H1 (cell line): ENCODE results near the gene FOXM1. TPM values are rescaled to one million over a fixed set of nuclear protein-coding genes. Genes with fewer than 3 reads are reported as not detected.

ENCODE experiments used
- CTCF ChIA-PET: fragments of 300-600 bp; sonication (Branson Sonifier 250); formaldehyde crosslinking; loops from one replicate; lab custom pipeline; 2021; ENCODE audit not compliant: partially characterized antibody; lab: Charles Lee
- POLR2A ChIA-PET: fragments of 300-600 bp; sonication (Branson Sonifier 250); formaldehyde crosslinking; loops from one replicate; lab custom pipeline; 2021; ENCODE audit warnings: inconsistent platforms; ENCODE audit not compliant: partially characterized antibody; lab: Charles Lee
- DNase-seq, 2 experiments: peaks; one replicate each; pipeline versions ENCODE4 v3.0.0 to v3.0.0-alpha.2; 2010 to 2022; ENCODE audit warnings: low spot score in 2 of 2, low read depth in 1 of 2, mixed read lengths in 1 of 2
- FAIRE-seq: peaks from 2 replicates; lab custom pipeline; 2011; peaks lifted over from hg19 to GRCh38; lab: Jason Lieb, UNC
- H2AFZ ChIP-seq: 2 replicates; pipeline ENCODE4 v1.8.1; 2012; ENCODE audit warnings: low read length, inconsistent platforms
- H2AK5ac ChIP-seq: 2 replicates; pipeline ENCODE4 v1.6.1; 2013; ENCODE audit warnings: low read depth, low read length
- H2BK120ac ChIP-seq: replicated peaks from 2 replicates; pipeline ENCODE3; 2013; ENCODE audit warnings: low read depth, low read length, inconsistent platforms
- H2BK12ac ChIP-seq: 2 replicates; pipeline ENCODE4 v1.6.1; 2013; ENCODE audit warnings: low read depth, low read length
- H2BK15ac ChIP-seq: 2 replicates; pipeline ENCODE4 v1.6.1; 2013; ENCODE audit warnings: low read length
- H2BK20ac ChIP-seq: 2 replicates; pipeline ENCODE4 v1.6.1; 2013; ENCODE audit warnings: low read length
- H2BK5ac ChIP-seq: 2 replicates; pipeline ENCODE4 v1.6.1; 2013; ENCODE audit warnings: low read depth, low read length
- H3K14ac ChIP-seq: 2 replicates; pipeline ENCODE4 v1.6.1; 2013; ENCODE audit warnings: inconsistent platforms; ENCODE audit not compliant: insufficient read length
- H3K18ac ChIP-seq: 2 replicates; pipeline ENCODE4 v1.6.1; 2013; ENCODE audit warnings: low read length; ENCODE audit errors: extremely low read depth
- H3K23ac ChIP-seq: 2 replicates; pipeline ENCODE4 v1.6.1; 2013; ENCODE audit warnings: inconsistent platforms; ENCODE audit not compliant: insufficient read length
- H3K23me2 ChIP-seq: 2 replicates; pipeline ENCODE4 v1.6.1; 2013; ENCODE audit warnings: low read depth, low read length
- H3K27ac ChIP-seq: 2 replicates; pipeline ENCODE4 v1.6.1; 2011; ENCODE audit warnings: low read depth, low read length, inconsistent platforms
- H3K27me3 ChIP-seq, 4 experiments: replicated peaks in 1 of 4; 1 replicate in 1 of 4; 2 replicates in 3 of 4; pipeline versions ENCODE4 v1.6.1 to v1.8.1; 2011 to 2013; ENCODE audit warnings: low read length in 3 of 4, mild to moderate bottlenecking in 3 of 4, inconsistent platforms in 2 of 4, mixed read lengths in 2 of 4, moderate library complexity in 1 of 4; ENCODE audit not compliant: control insufficient read depth in 3 of 4, insufficient read depth in 3 of 4; ENCODE audit errors: extremely low read depth in 1 of 4
- H3K36me3 ChIP-seq, 4 experiments: 2 replicates each; pipeline versions ENCODE4 v1.6.1 to v1.8.1; 2011 to 2013; ENCODE audit warnings: mild to moderate bottlenecking in 4 of 4, low read length in 3 of 4, moderate library complexity in 2 of 4, control low read depth in 1 of 4, inconsistent platforms in 1 of 4; ENCODE audit not compliant: insufficient read depth in 4 of 4, control insufficient read depth in 2 of 4
- H3K4ac ChIP-seq: replicated peaks from 2 replicates; pipeline ENCODE3; 2013; ENCODE audit warnings: low read length, low read depth, mixed read lengths, inconsistent platforms; ENCODE audit not compliant: insufficient read length
- H3K4me1 ChIP-seq, 4 experiments: replicated peaks in 1 of 4; 1 replicate in 1 of 4; 2 replicates in 3 of 4; pipeline versions ENCODE4 v1.6.1 to v1.8.1; 2011 to 2013; ENCODE audit warnings: low read length in 3 of 4, inconsistent platforms in 2 of 4, mixed read lengths in 1 of 4; ENCODE audit not compliant: insufficient read depth in 4 of 4, control insufficient read depth in 3 of 4
- H3K4me2 ChIP-seq, 2 experiments: 2 replicates each; pipeline versions ENCODE4 v1.6.1 to v1.8.1; 2011 to 2013; ENCODE audit warnings: low read depth in 2 of 2, low read length in 2 of 2, control low read depth in 1 of 2, inconsistent platforms in 1 of 2, mild to moderate bottlenecking in 1 of 2; ENCODE audit not compliant: insufficient read depth in 1 of 2
- H3K4me3 ChIP-seq, 4 experiments: fragments of 200-600, 300-600 bp in 1 of 4; sonication (generic), shearing (Covaris generic), sonication (Bioruptor Twin) in 1 of 4; 2 replicates each; pipeline versions ENCODE4 v1.5.1 to v1.8.1; 2011 to 2016; ENCODE audit warnings: low read length in 4 of 4, low read depth in 3 of 4, control low read depth in 2 of 4, inconsistent platforms in 2 of 4, mild to moderate bottlenecking in 2 of 4, mixed read lengths in 1 of 4, moderate library complexity in 1 of 4; ENCODE audit not compliant: insufficient read depth in 2 of 4; ENCODE audit errors: extremely low read depth in 1 of 4
- H3K56ac ChIP-seq: replicated peaks from 2 replicates; pipeline ENCODE3; 2013; ENCODE audit warnings: low read depth, mild to moderate bottlenecking, mixed read lengths, low read length, inconsistent platforms; ENCODE audit not compliant: insufficient read length
- H3K79me1 ChIP-seq: 2 replicates; pipeline ENCODE4 v1.6.1; 2013; ENCODE audit warnings: low read depth, low read length, control low read depth
- H3K79me2 ChIP-seq, 2 experiments: 2 replicates each; pipeline versions ENCODE4 v1.6.1 to v1.8.1; 2012 to 2013; ENCODE audit warnings: low read length in 2 of 2, mild to moderate bottlenecking in 2 of 2, inconsistent platforms in 1 of 2; ENCODE audit not compliant: insufficient read depth in 2 of 2, control insufficient read depth in 1 of 2
- H3K9ac ChIP-seq, 4 experiments: replicated peaks in 1 of 4; 1 replicate in 1 of 4; 2 replicates in 3 of 4; pipeline versions ENCODE4 v1.6.1 to v1.8.1; 2011 to 2013; ENCODE audit warnings: low read depth in 3 of 4, low read length in 3 of 4, control low read depth in 2 of 4, mild to moderate bottlenecking in 2 of 4, moderate library complexity in 2 of 4, inconsistent platforms in 1 of 4; ENCODE audit errors: extremely low read depth in 1 of 4
- H3K9me3 ChIP-seq, 2 experiments: 2 replicates each; pipeline versions ENCODE4 v1.6.1 to v1.8.1; 2012 to 2013; ENCODE audit warnings: mild to moderate bottlenecking in 2 of 2, moderate library complexity in 2 of 2, control low read depth in 1 of 2, inconsistent platforms in 1 of 2, low read depth in 1 of 2, low read length in 1 of 2, mixed read lengths in 1 of 2; ENCODE audit not compliant: insufficient read depth in 2 of 2
- H4K20me1 ChIP-seq, 2 experiments: replicated peaks in 1 of 2; 2 replicates each; pipeline versions ENCODE3 to v1.8.1; 2011 to 2013; ENCODE audit warnings: inconsistent platforms in 2 of 2, low read length in 2 of 2, mild to moderate bottlenecking in 1 of 2; ENCODE audit not compliant: insufficient read depth in 2 of 2, control insufficient read depth in 1 of 2
- H4K5ac ChIP-seq: 2 replicates; pipeline ENCODE4 v1.6.1; 2013; ENCODE audit warnings: low read length, low read depth, mixed read lengths, inconsistent platforms; ENCODE audit not compliant: insufficient read length
- H4K8ac ChIP-seq: 2 replicates; pipeline ENCODE4 v1.8.0; 2013; ENCODE audit warnings: mild to moderate bottlenecking, moderate library complexity, low read length, inconsistent platforms; ENCODE audit not compliant: insufficient read depth; ENCODE audit errors: extremely low read depth
- H4K91ac ChIP-seq: replicated peaks from 2 replicates; pipeline ENCODE3; 2013; ENCODE audit warnings: low read length, mixed read lengths, inconsistent platforms; ENCODE audit not compliant: insufficient read length
- CBX5 ChIP-seq: fragments of 300-800, 300-1000 bp; sonication (generic); IDR thresholded peaks from 2 replicates; pipeline ENCODE4 v1.7.1; 2016; ENCODE audit warnings: antibody characterized with exemption, low read length, low read depth
- WGBS, 2 experiments: shearing (Covaris generic) in 1 of 2; methylation state at CpG; one replicate each; pipeline versions ENCODE4 v1.1.6 to v1.1.7; 2013 to 2015; ENCODE audit warnings: low lambda C conversion rate in 2 of 2, mixed read lengths in 2 of 2, inconsistent platforms in 1 of 2, low coverage in 1 of 2, missing lambda C conversion rate in 1 of 2; ENCODE audit not compliant: insufficient replicate concordance in 2 of 2, insufficient coverage in 1 of 2, insufficient read length in 1 of 2; ENCODE audit errors: extremely low coverage in 1 of 2, missing lambda C conversion rate in 1 of 2; 5-methylcytosine and 5-hydroxymethylcytosine counted together
- polyA plus RNA-seq, 7 experiments: library from polyadenylated mRNA; depleted of rRNA in 3 of 7; stranded (reverse) in 5 of 7; unstranded in 2 of 7; fragments of >200 nt in 5 of 7; fragments of 200-250 nt in 2 of 7; gene quantifications; 1 replicate in 5 of 7; 2 replicates in 1 of 7; 4 replicates in 1 of 7; pipeline versions ENCODE4 v1.2.1 to v1.2.3, GENCODE V29; 2011 to 2013; ENCODE audit warnings: missing spikeins in 2 of 7, mixed read lengths in 2 of 7
- total RNA-seq: library from RNA; stranded (reverse); fragmentation: NEBNext Ultra II Directional; extraction: Animal tissue kit (Norgen Biotek cat#: 25700); gene quantifications from 2 replicates; pipeline ENCODE4 v1.2.1, GENCODE V29; 2021

Gene FOXM1
- total and polyA plus RNA-seq, 2 of the 8 experiments (the other 6 are each of a cell fraction or from before 2014, with no cell fraction given) = 58.1 to 121 TPM

DNA sequence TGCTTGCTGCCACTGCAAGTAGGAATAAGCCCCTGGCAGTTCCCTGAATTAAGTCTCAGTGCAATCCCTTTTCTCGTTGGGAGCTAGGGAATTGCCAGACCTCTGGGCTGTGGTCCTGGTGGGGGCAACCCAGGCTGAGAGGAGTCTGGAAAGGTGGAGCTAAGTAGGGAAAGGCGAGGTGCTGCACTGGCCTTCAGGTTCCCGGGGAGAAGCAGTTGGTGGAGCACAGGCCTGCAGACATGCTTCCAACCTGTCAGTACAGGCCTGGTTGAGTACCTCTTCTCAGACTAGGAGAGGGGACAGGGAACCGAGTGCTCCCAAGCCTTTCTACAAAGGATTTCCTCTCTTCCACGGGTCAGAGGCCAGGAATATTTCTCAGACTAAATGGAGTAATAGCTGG lies 43.6 kb downstream of the FOXM1 start:
- no peak for DNase-seq

More for the DNA sequence above, 43.6 kb downstream of the FOXM1 start:
- no peaks in the 10 kb centered on the region; the same call in 1 of the 2 replicates for H3K23me2 ChIP-seq
- H3K27ac ChIP-seq = no peak overlapping the region
- no peak overlapping the region for H4K91ac ChIP-seq
- H4K8ac ChIP-seq = peak overlapping the region; percentile 14; the same call in 1 of the 2 replicates
- no peak overlapping the region for H3K18ac ChIP-seq
- H2AK5ac ChIP-seq = no peak overlapping the region
- H2BK12ac ChIP-seq = no peak overlapping the region
- no peak for TF ChIP-seq CBX5
- H3K4me1 ChIP-seq = peaks cover 0 to 14% (median 9%) of the 10 kb centered on the region in 4 experiments; a peak in 6 of 7 replicates
- 85% methylated on average over 5 of the region's 5 CpGs; no CpG with 5 or more reads in 1 of the 2 experiments for WGBS, 2 experiments
- no peaks in the 10 kb centered on the region; a peak in 2 of 8 replicates for H3K36me3 ChIP-seq
- H3K4me2 ChIP-seq = no peak overlapping the region
- CTCF ChIA-PET = interaction anchor here (1.1 to 6.9 kb wide), 6 partner anchors 9 to 93 kb away, joined by 3 to 52 read pairs (median 5); no protein-coding TSS in a partner anchor
- POLR2A ChIA-PET = interaction anchor here (1.0 to 6.3 kb wide), 4 partner anchors 11 to 93 kb away, joined by 4 to 58 read pairs (median 18); no protein-coding TSS in a partner anchor
- no peak overlapping the region for H2BK120ac ChIP-seq
- no peak overlapping the region for H4K5ac ChIP-seq
- H2BK5ac ChIP-seq = no peak overlapping the region
- H3K79me2 ChIP-seq = no peaks in the 10 kb centered on the region
- H3K9ac ChIP-seq = no peak overlapping the region
- H3K4me3 ChIP-seq = no peak overlapping the region
- H2AFZ ChIP-seq = no peak overlapping the region
- no peak overlapping the region for H3K56ac ChIP-seq
- H3K4ac ChIP-seq = no peak overlapping the region
- H3K9me3 ChIP-seq = no peaks in the 10 kb centered on the region
- no peak overlapping the region for H2BK15ac ChIP-seq
- H3K79me1 ChIP-seq = no peaks in the 10 kb centered on the region
- no peak overlapping the region for H3K14ac ChIP-seq
- no peaks in the 10 kb centered on the region; a peak in 1 of 7 replicates for H3K27me3 ChIP-seq
- H3K23ac ChIP-seq = no peak overlapping the region
- no peak for FAIRE-seq
- H2BK20ac ChIP-seq = no peak overlapping the region
- no peaks in the 10 kb centered on the region for H4K20me1 ChIP-seq
